SK-N-SH treated with all-trans-retinoic acid at 6 μM for 48 hours (cell line): ENCODE results near the gene SLC30A9.

Experiments
- ARNTL ChIP-seq: fragments of 450-650 bp; formaldehyde crosslinking; IDR thresholded peaks from 2 replicates; pipeline ENCODE4 v1.5.0; 2020; ENCODE audit warnings: low read depth, mild to moderate bottlenecking, moderate library complexity, borderline replicate concordance
- CREB5 ChIP-seq: fragments of 250-450 bp; sonication (Bioruptor Pico); IDR thresholded peaks from 2 replicates; pipeline ENCODE4 v1.5.1; 2020; ENCODE audit warnings: low read depth, mild to moderate bottlenecking, moderate library complexity
- CSRNP3 ChIP-seq: fragments of 250-450 bp; sonication (Bioruptor Pico); IDR thresholded peaks from 2 replicates; pipeline ENCODE4 v1.5.1; 2021; ENCODE audit warnings: mild to moderate bottlenecking, moderate library complexity
- GLIS3 ChIP-seq: fragments of 250-450 bp; sonication (Bioruptor Pico); IDR thresholded peaks from 2 replicates; pipeline ENCODE4 v1.5.0; 2020; ENCODE audit warnings: mild to moderate bottlenecking, moderate library complexity
- OSR1 ChIP-seq: fragments of 250-450 bp; sonication (Bioruptor Pico); IDR thresholded peaks from 2 replicates; pipeline ENCODE4 v1.8.0; 2022; ENCODE audit warnings: moderate library complexity, mild to moderate bottlenecking, inconsistent platforms
- PATZ1 ChIP-seq: fragments of 250-450 bp; sonication (Bioruptor Pico); IDR thresholded peaks from 2 replicates; pipeline ENCODE4 v1.8.0; 2020; ENCODE audit warnings: mild to moderate bottlenecking, moderate library complexity, borderline replicate concordance
- POU6F1 ChIP-seq: fragments of 250-450 bp; sonication (Bioruptor Pico); IDR thresholded peaks from 2 replicates; pipeline ENCODE4 v1.8.0; 2021; ENCODE audit warnings: low read depth, mild to moderate bottlenecking, moderate library complexity, borderline replicate concordance
- RARB ChIP-seq: fragments of 250-450 bp; sonication (Bioruptor Pico); IDR thresholded peaks from 2 replicates; pipeline ENCODE4 v1.8.0; 2021; ENCODE audit warnings: mild to moderate bottlenecking, moderate library complexity
- TOX ChIP-seq: fragments of 250-450 bp; sonication (Bioruptor Pico); IDR thresholded peaks from 2 replicates; pipeline ENCODE4 v1.8.0; 2021; ENCODE audit warnings: mild to moderate bottlenecking, moderate library complexity, borderline replicate concordance
- TSHZ2 ChIP-seq: fragments of 250-450 bp; sonication (Bioruptor Pico); IDR thresholded peaks from 2 replicates; pipeline ENCODE4 v1.5.0; 2020; ENCODE audit warnings: mild to moderate bottlenecking, moderate library complexity
- ZC3H10 ChIP-seq: fragments of 250-450 bp; sonication (Bioruptor Pico); IDR thresholded peaks from 2 replicates; pipeline ENCODE4 v1.5.1; 2021; ENCODE audit warnings: mild to moderate bottlenecking, moderate library complexity
- ZFP3 ChIP-seq: fragments of 250-450 bp; sonication (Bioruptor Pico); IDR thresholded peaks from 2 replicates; pipeline ENCODE4 v1.5.0; 2020; ENCODE audit warnings: mild to moderate bottlenecking, moderate library complexity
- ZFP30 ChIP-seq: fragments of 450-650 bp; formaldehyde crosslinking; IDR thresholded peaks from 2 replicates; pipeline ENCODE4 v1.5.0; 2022; ENCODE audit warnings: mild to moderate bottlenecking, moderate library complexity

- TF ChIP-seq PATZ1 (no peak), ARNTL (CRISPR knock-in tag) (no peak), ZC3H10 (no peak), CREB5 (CRISPR knock-in tag) (no peak), CSRNP3 (no peak), ZFP3 (CRISPR knock-in tag) (no peak), OSR1 (CRISPR knock-in tag) (no peak), RARB (CRISPR knock-in tag) (no peak), ZFP30 (CRISPR knock-in tag) (no peak), TSHZ2 (no peak), POU6F1 (no peak), GLIS3 (no peak), TOX (CRISPR knock-in tag) (no peak)
Observed at GRCh38 chr4:41940834-41941233, 49.5 kb upstream of the SLC30A9 start.
